GM12878 (cell line): ENCODE measurements around the gene KRTAP4-6. TPM values are rescaled to one million over a fixed set of nuclear protein-coding genes. Genes with fewer than 3 reads are reported as not detected.

Experiments used
- FOXM1 ChIP-seq: IDR thresholded peaks from 2 replicates; pipeline ENCODE4 v1.6.1; 2012; ENCODE audit warnings: low read depth, mild to moderate bottlenecking, inconsistent platforms, low read length, moderate library complexity
- IKZF2 ChIP-seq, 2 experiments: fragments of 450-650 bp; IDR thresholded peaks; 2 replicates each; pipeline ENCODE4 v1.6.1; 2017; ENCODE audit warnings: mild to moderate bottlenecking in 2 of 2, moderate library complexity in 2 of 2
- MTA2 ChIP-seq: fragments of 450-650 bp; IDR thresholded peaks from 2 replicates; pipeline ENCODE4 v1.6.1; 2016; ENCODE audit warnings: low read depth, mild to moderate bottlenecking, moderate library complexity
- NRF1 ChIP-seq: conservative IDR thresholded peaks from 2 replicates; pipeline ENCODE4 v1.6.1; 2011; ENCODE audit warnings: mild to moderate bottlenecking, low read depth, low read length, improper control_type of control experiment
- RAD21 ChIP-seq: IDR thresholded peaks from 2 replicates; pipeline ENCODE4 v1.6.1; 2011; ENCODE audit warnings: mild to moderate bottlenecking, low read depth, low read length, moderate library complexity; ENCODE audit not compliant: insufficient read depth
- RELA ChIP-seq: fragments of 450-650 bp; IDR thresholded peaks from 2 replicates; pipeline ENCODE4 v1.8.0; 2014; ENCODE audit warnings: borderline replicate concordance; ENCODE audit not compliant: partially characterized antibody
- SREBF1 ChIP-seq: IDR thresholded peaks from 2 replicates; pipeline ENCODE4 v1.6.1; 2012; ENCODE audit warnings: mild to moderate bottlenecking, low read length
- SREBF2 ChIP-seq: IDR thresholded peaks from 2 replicates; pipeline ENCODE4 v1.6.1; 2012; ENCODE audit warnings: mild to moderate bottlenecking, low read length
- TCF3 ChIP-seq: IDR thresholded peaks from 2 replicates; pipeline ENCODE4 v1.6.1; 2012; ENCODE audit warnings: low read depth, mild to moderate bottlenecking, low read length, borderline replicate concordance; ENCODE audit not compliant: insufficient read depth
- TCF7 ChIP-seq: IDR thresholded peaks from 2 replicates; pipeline ENCODE4 v1.6.1; 2014; ENCODE audit warnings: antibody characterized with exemption, borderline replicate concordance
- WRNIP1 ChIP-seq: IDR thresholded peaks from 2 replicates; pipeline ENCODE4 v1.6.1; 2011; ENCODE audit warnings: low read depth, low read length, improper control_type of control experiment, borderline replicate concordance
- polyA plus RNA-seq, 11 experiments: library from polyadenylated mRNA; depleted of rRNA in 4 of 11; unstranded in 6 of 11; stranded (reverse) in 5 of 11; fragments of >200 nt; fragmentation: Nextera tagmentation in 4 of 11; fragmentation: Illumina TruSeq in 1 of 11; extraction: Ambion mirVana in 4 of 11; extraction: Trizol in 1 of 11; gene quantifications; 1 replicate in 1 of 11; 2 replicates in 10 of 11; pipeline versions ENCODE4 v1.2.1 to v1.2.3, GENCODE V29; 2011 to 2016; ENCODE audit warnings: inconsistent platforms in 2 of 11, missing spikeins in 2 of 11, low read depth in 1 of 11
- total RNA-seq, 4 experiments: library from RNA; depleted of rRNA in 3 of 4; stranded (reverse); fragments of >200 nt in 3 of 4; fragmentation: Illumina TruSeq in 1 of 4; extraction: Trizol in 1 of 4; gene quantifications; 2 replicates each; pipeline versions ENCODE4 v1.2.1 to v1.2.3, GENCODE V29; 2013 to 2021
- TF ChIP-seq, protein P1 (sequence below): fragments of 450-650 bp; IDR thresholded peaks from 2 replicates; pipeline ENCODE4 v1.6.1; 2017; ENCODE audit warnings: borderline replicate concordance
- TF ChIP-seq, protein P2 (sequence below): IDR thresholded peaks from 2 replicates; pipeline ENCODE4 v1.6.1; 2011; ENCODE audit warnings: borderline replicate concordance, low read depth, mild to moderate bottlenecking, moderate library complexity, low read length; ENCODE audit not compliant: insufficient read depth, poor library complexity, severe bottlenecking
- TF ChIP-seq, protein P3 (sequence below): fragments of 450-650 bp; formaldehyde crosslinking; IDR thresholded peaks from 2 replicates; pipeline ENCODE4 v1.4.0; 2022; ENCODE audit warnings: mild to moderate bottlenecking, moderate library complexity
- TF ChIP-seq, protein P4 (sequence below): IDR thresholded peaks from 2 replicates; pipeline ENCODE4 v1.6.1; 2012; ENCODE audit warnings: low read depth, low read length, improper control_type of control experiment

The KRTAP4-6 gene
- total and polyA plus RNA-seq, 10 of the 15 experiments (the other 5 are each of a cell fraction or from before 2014, with no cell fraction given): not detected

DNA sequence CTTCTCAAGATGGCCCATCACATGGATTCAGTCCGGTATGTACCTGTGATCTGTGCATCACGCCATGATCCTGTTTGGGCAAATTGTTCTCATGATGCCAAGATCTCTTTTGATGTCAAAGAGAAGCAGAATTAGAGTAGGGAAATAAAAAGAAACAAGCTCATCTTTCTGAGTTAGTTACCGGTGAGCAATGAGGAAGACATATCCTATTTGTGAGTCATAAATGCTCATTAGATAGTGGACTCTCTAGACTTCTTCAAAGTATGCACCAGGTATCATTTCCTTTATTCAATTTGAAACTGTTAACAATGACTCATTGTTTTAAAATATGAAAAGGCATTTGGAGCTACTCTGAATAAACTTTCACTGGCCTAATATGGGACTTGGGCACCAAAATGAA is 8.4 kb downstream of the KRTAP4-6 start (continued):
- TF ChIP-seq, protein P1, sequence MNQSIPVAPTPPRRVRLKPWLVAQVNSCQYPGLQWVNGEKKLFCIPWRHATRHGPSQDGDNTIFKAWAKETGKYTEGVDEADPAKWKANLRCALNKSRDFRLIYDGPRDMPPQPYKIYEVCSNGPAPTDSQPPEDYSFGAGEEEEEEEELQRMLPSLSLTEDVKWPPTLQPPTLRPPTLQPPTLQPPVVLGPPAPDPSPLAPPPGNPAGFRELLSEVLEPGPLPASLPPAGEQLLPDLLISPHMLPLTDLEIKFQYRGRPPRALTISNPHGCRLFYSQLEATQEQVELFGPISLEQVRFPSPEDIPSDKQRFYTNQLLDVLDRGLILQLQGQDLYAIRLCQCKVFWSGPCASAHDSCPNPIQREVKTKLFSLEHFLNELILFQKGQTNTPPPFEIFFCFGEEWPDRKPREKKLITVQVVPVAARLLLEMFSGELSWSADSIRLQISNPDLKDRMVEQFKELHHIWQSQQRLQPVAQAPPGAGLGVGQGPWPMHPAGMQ: no peak
- TF ChIP-seq, protein P2, sequence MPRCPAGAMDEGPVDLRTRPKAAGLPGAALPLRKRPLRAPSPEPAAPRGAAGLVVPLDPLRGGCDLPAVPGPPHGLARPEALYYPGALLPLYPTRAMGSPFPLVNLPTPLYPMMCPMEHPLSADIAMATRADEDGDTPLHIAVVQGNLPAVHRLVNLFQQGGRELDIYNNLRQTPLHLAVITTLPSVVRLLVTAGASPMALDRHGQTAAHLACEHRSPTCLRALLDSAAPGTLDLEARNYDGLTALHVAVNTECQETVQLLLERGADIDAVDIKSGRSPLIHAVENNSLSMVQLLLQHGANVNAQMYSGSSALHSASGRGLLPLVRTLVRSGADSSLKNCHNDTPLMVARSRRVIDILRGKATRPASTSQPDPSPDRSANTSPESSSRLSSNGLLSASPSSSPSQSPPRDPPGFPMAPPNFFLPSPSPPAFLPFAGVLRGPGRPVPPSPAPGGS: no peak
- TF ChIP-seq RAD21 (no peak), RELA (no peak), TCF7 (0 out of 2 replicates have a peak, but pooled peaks have one; percentile 45), SREBF2 (no peak), WRNIP1 (no peak), IKZF2 (IDR thresholded peaks at IDR 0.05) (no peak), FOXM1 (no peak), SREBF1 (no peak), NRF1 (no peak), MTA2 (peak; percentile 35; the same call in 1 of the 2 replicates), TCF3 (no peak)
- TF ChIP-seq, protein P3, sequence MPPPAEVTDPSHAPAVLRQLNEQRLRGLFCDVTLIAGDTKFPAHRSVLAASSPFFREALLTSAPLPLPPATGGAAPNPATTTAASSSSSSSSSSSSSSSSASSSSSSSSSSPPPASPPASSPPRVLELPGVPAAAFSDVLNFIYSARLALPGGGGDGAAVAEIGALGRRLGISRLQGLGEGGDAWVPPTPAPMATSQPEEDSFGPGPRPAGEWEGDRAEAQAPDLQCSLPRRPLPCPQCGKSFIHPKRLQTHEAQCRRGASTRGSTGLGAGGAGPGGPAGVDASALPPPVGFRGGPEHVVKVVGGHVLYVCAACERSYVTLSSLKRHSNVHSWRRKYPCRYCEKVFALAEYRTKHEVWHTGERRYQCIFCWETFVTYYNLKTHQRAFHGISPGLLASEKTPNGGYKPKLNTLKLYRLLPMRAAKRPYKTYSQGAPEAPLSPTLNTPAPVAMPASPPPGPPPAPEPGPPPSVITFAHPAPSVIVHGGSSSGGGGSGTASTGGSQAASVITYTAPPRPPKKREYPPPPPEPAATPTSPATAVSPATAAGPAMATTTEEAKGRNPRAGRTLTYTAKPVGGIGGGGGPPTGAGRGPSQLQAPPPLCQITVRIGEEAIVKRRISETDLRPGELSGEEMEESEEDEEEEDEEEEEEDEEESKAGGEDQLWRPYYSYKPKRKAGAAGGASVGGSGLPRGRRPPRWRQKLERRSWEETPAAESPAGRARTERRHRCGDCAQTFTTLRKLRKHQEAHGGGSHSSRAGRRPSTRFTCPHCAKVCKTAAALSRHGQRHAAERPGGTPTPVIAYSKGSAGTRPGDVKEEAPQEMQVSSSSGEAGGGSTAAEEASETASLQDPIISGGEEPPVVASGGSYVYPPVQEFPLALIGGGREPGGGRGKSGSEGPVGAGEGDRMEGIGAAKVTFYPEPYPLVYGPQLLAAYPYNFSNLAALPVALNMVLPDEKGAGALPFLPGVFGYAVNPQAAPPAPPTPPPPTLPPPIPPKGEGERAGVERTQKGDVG (CRISPR knock-in tag): no peak
- TF ChIP-seq, protein P4, sequence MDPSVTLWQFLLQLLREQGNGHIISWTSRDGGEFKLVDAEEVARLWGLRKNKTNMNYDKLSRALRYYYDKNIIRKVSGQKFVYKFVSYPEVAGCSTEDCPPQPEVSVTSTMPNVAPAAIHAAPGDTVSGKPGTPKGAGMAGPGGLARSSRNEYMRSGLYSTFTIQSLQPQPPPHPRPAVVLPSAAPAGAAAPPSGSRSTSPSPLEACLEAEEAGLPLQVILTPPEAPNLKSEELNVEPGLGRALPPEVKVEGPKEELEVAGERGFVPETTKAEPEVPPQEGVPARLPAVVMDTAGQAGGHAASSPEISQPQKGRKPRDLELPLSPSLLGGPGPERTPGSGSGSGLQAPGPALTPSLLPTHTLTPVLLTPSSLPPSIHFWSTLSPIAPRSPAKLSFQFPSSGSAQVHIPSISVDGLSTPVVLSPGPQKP: no peak
